ENCODE measurements around the gene ABI3.

- TF ChIP-seq CTCF (IDR thresholded peaks at IDR 0.05) (no peak), POLR2AphosphoS5 (IDR thresholded peaks at IDR 0.05) (no peak), POLR2A (IDR thresholded peaks at IDR 0.05) (no peak), EP300 (IDR thresholded peaks at IDR 0.05; ENCODE audit: low read depth) (no peak)
These were observed 9.0 kb upstream of the ABI3 start for GRCh38 chr17:49201481-49201927.

Measured in transverse colon (tissue), 4 donors.